CD4-positive, alpha-beta T cell treated with Interleukin-17A for 4 hours (primary cell): ENCODE measurements around the gene ACADSB.

Experiments used
- DNase-seq: peaks from one replicate; pipeline ENCODE4 v3.0.0-alpha.2; 2020; ENCODE audit warnings: mixed read lengths

The ACADSB gene

DNA sequence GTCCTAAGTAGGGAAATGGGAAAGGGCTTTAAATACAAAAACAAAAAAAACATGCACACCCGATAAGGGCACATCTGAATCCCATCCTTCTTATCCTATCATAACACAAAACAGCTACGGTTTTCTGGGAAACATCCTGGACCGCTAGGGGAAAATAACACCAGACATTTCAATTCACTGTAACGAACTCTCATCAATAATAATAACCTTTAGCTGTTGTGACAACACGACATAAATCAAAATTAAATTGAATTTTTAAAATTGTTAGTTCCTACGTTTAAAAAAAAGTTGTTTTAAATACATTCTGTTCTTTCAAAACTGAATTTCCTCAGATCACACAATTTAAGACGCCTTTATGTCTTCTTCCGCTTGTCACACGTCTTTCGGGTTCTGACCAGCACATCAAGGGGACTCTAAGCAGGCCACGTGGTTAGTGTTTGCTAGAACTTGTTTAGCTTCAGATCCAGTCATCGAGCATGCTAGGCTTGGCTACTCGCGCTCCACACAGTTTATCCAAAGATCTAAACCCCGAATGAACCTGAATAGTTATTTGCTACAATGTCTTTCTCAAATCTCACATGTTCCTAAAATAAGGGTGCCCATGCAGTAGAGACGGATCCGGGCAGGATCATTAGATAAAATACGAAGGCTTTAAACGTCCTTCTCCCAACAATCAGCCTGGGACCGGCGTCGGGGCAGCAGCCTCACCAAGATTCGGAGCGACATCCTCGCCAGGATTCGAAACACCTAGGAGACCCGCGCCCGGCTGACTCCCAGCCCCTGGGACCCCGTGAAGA is 1.1 kb upstream of the ACADSB start:
- DNase-seq: peak; percentile 57

DNA sequence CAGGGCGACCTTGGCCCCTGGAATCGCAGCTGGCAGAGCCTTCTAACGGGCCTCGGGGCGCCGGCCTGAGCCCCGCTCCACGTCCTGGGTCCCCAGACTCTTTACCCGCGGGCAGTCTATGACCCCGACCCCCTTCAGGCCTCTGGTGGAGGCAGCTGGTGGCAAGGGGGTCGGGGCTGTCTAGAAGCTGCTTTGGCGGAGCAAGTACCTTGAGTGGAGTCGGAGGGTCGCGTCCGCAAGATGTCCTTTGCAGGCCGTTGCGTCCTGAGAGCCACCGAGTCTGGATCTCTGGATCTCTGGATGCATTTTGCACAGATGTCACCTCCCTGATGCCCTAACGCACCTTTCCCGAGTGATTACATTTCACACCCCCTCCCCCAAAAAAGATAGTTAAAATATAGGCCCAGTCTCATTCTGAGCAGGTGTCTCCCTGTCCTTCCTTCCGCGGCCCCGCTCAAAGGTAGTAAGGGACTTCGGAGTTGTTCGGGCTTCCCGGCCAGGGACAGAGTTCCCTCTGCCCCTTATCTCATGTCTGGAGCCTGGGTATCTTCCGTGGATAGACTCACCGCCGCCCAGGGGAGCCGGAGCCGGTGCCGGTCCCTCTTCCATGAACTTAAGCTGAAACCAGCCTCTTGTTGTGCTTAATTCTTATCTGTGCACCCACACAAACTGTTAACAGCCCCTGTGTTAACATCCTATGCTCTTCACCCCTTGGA is 457 bp downstream of the ACADSB start:
- peak; percentile 30 for DNase-seq

DNA sequence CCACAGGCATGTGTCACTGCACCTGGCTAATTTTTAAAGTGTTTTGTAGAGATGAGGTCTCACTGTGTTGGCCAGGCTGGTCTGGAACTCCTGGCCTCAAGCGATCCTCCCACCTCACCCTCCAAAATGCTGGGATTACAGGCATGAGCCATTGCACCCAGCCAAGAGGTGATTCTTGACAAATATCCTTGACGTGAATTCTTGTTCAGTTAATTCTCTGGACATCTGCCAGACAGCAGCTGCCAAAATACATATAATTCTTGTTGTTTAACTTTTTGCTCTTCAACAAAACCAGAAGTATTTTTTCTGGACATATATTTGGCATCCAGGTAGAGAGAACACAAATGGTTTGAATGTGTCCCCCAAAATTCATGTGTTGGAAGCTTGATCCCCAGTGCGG is 3.2 kb downstream of the ACADSB start:
- no peak for DNase-seq

DNA sequence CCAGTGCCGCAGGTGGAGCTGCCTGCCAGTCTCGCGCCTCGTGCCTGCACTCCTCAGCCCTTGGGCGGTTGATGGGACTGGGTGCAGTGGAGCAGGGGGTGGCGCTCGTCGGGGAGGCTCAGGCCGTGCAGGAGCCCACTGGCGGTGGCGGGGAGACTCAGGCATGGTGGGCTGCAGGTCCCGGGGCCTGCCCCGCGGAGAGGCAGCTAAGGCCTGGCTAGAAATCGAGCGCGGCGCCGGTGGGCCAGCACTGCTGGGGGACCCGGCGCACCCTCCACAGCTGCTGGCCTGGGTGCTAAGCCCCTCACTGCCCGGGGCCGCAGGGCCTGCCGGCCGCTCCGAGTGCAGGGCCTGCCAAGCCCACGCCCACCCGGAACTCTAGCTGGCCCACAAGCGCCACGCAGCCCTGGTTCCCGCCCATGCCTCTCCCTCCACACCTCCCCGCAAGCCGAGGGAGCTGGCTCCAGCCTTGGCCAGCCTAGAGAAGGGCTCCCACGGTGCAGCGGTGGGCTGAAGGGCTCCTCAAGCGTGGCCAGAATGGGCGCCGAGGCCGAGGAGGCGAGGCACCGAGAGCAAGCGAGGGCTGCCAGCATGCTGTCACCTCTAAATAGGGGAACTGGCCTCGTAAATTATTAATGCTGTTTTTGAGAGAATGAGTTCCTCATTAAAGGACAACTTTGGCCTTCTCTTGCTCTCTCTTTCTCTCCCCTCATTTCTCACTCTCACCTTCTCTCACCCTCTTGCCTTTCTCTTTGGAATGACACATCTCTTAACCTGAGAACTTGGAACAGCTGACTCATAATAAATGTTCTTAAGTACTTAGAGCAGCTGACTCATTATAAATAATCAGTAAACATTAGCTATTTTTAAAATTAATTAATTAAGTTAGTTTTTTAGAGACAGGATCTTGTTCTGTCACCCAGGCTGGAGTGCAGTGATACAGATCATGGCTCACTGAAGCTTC is 4.9 kb downstream of the ACADSB start:
- no peak for DNase-seq

DNA sequence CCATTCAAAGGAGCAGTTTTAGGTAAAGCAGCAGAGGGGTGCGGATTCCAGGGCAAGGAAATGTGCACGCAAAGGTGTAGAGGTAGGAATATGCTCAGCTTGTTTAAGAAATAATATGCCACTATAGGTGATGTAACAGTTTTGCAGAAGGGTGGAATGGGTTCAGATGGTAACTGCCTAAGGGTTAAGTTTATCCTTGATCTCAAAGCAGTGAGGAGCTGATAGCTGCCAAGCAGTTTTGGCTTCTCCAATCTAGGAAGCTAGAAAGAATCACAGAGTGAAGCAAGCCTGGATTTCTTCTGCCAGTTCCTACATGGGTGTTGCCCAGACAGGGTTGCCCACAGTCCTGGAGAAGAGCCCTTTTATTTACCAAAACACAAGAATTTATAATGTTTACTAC is 6.0 kb downstream of the ACADSB start:
- no peak for DNase-seq

DNA sequence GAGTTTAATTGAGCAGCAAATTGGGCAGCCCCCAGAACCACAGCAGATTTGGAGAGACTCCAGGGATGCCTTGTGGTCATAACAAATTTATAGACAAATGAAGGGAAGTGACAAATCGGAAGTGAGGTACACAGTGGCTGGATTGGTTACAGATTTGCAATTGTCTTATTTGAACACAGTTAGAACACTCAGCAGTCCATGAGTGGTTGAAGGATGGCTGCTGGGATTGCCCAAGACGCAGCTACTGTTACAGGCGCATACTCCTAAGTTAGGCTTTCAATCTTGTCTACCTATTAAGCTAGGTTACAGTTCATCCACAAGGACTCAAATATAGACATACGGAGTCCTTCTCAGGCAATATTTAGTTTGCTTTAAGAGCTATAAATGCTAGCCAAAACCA is 7.4 kb downstream of the ACADSB start:
- no peak for DNase-seq

DNA sequence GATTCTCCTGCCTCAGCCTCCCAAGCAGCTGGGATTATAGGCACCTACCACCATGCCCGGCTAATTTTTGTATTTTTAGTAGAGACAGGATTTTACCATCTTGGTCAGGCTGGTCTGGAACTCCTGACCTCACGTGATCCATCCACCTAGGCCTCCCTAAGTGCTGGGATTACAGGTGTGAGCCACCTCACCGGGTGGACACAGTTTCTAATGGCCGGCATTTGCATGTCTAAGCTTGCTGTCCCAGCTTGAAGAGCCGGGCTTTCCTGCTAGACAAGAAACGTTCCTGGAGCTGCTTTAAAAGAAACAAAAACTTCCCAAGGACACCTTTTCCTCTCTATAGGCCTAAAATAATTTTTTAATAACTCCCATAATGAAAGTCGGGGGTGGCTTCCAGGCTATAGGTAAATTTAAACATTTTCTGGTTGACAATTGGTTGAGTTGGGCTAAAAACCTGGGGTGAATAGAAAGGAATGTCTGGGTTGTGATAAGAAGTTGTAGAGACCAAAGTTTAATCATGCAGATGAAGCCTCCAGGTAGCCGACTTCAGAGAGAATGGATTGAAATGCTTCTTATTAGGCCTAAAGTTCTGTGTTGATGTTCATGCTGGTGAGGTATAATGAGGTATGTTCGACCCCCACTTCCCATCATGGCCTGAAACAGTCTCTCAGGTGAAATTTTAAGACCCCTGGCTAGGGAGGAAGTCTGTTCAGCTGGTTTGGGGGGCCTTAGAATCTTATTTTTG is 8.8 kb downstream of the ACADSB start:
- no peak for DNase-seq

DNA sequence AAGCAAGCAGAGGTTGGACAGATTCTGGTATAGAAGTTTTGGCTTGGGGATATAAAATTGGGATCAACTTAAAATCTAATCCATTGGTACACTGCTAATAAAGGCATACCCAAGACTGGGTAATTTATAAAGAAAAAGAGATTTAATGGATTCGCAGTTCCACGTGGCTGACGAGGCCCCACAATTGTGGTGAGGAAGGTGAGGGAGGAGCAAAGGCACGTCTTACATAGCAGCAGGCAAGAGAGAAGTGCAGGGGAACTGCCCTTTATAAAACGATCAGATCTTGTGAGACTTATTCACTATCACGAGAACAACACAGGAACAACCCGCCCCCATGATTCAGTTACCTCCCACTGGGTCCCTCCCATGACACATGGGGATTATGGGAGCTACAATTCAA is 9.7 kb downstream of the ACADSB start:
- no peak for DNase-seq

DNA sequence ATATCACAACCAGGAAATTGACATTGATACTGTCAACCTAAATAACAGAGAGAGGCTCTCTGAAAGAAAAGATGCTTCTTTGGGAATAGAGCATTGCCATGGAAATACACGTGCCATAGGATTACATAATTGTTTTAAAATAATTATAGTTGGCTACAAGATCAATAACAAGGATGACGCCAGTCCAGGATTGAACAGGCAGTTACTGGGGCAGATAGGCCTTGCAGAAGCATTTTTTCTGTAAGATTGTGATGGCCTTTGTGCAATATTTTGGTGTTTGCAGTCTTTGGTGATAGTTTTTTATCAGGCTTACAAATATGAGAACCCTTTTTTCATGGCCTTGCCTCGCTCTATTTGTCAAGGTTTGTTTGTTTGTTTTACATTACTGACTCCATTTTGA is 10.5 kb downstream of the ACADSB start:
- DNase-seq: no peak

DNA sequence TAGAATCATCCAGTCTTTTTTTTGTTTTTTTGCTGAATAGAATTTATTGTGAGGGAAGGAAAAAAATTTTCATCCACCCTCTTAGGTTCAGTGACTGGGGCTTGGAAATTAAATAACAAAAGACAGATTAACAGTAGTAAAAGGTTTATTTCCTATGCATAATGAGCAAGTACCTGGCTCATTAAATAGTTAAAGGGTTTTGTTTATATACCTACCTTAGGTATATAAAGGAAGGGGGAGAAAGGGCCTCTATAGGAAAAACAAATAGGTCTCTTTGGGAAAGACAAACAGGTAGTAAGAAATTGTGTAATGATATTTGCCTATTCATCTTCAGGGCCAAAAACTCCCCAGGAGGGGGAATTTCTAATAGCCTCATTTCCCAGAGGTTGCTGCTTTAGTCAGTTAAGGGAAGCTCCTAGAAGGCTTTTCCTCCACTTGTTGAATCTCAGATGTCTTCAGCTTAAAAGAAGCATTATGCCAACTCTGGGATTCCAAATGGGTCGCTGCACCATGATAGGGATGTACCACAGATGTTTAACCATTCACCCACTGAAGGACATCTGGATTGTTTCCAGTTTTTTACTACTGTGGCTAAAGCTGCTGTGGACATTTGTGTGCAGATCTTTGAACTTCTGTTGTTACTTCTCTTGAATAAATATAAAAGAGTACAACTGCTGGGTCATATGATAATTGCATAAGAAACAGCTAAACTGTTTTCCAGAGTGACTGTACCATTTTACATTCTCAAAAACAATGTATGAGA is 11.3 kb downstream of the ACADSB start:
- no peak for DNase-seq

DNA sequence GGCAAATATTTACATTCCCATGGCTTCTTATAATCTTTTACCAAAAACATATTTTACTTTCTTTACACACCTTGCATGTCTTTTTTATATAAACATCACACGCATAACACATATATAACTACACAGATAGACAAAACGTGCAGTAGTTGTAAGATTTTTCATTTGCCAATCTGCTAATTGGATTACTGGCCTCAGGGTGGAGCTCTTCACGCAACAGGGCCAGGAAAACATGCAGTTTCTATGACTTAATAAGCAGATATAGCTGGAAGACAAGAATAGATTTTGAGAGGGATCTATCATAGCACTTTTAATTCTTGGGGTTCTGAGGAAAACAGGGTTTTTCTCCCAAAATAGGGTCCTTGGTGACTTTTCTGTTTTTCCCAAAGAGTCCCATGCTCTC is 12.7 kb downstream of the ACADSB start:
- DNase-seq: no peak

DNA sequence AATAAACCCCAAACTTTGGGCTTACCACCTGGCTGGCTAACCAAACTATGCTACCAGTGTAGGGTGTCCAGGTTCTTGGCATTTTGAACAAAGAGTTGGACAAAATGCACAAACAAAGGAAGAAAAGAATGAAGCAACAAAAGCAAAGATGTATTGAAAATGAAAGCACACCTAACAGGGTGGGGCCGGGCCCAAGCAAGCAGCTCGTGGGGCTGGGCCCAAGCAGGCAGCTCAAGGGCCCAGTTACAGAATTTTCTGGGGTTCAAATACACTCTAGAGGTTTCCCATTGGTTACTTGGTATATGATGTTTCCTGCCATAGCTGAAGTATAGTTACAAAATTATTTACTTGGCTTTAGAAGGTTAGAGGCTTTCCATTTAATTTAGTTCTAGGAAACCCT is 15.7 kb downstream of the ACADSB start:
- DNase-seq: no peak

DNA sequence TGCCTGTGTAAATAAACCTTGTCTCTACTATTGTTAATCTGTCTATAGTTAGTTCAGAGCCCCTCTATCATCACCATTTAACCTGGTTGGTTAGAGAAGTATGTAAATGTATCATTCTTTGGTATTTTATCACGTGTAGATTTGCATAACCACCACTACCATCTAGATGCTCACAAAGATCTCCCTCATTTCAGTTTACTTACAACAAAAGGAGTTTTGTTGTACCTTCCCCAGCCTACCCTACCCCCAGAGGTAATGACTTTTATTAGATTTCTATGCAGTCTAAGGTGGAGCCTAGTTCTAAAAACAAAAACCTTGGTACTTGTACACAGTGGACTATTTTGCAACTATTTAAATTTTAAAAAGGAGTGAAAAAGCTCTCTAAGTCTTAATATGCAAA is 17.5 kb downstream of the ACADSB start:
- no peak for DNase-seq

DNA sequence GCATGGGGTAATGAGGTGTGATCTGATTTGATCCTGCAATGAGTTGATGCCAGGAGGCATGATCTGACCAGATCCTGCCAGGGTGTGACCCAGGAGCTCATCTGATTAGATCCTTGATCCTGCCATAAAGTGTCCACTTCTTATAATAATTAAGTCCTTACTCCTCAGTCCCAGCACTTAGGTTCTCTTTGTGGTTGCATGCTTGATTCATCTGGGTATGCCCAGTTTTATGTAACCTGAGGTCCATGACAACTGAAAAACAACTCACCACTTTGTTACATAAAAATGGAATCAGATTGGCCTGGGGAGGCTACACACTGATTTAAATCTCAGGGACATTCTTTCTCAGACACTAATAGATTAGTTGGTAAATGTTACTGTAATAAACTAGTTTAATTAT is 19.1 kb downstream of the ACADSB start:
- DNase-seq: no peak

DNA sequence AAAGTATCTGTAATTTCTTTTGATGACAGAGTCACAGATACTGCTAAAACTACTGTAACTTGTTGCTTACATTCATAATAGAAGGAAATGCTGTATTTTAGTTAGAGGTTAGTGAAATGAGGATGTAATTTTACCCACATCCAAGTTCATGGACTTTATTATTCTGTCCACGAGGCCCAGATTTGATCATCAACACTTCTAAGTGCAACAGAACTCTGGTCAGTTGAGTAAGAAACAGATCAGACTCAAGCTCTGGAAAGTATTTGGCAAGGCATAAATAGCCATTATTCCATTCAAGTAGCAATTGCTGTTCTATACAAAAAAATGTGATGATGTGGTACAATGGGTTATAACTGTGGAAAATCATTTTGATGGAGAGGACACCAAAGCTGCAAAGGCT is 22.3 kb downstream of the ACADSB start:
- no peak for DNase-seq

DNA sequence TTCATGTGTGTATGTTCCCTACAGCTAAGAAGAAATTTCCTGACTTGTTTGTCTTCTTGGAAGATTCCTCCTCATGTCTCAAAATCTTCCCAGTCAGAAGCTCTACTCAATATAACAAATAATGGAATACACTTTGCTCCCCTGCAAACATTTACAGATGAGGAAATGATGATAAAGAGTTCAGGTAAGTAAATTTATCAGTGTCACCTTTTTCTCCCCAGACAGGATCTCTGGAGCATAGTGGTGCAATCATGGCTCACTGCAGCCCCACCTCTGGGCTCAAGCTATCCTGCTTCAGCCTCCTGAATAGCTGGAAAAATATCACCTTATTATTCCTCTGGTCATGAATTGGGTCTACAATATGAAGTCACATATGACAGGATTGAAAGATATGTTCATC is 25.5 kb downstream of the ACADSB start:
- DNase-seq: no peak

DNA sequence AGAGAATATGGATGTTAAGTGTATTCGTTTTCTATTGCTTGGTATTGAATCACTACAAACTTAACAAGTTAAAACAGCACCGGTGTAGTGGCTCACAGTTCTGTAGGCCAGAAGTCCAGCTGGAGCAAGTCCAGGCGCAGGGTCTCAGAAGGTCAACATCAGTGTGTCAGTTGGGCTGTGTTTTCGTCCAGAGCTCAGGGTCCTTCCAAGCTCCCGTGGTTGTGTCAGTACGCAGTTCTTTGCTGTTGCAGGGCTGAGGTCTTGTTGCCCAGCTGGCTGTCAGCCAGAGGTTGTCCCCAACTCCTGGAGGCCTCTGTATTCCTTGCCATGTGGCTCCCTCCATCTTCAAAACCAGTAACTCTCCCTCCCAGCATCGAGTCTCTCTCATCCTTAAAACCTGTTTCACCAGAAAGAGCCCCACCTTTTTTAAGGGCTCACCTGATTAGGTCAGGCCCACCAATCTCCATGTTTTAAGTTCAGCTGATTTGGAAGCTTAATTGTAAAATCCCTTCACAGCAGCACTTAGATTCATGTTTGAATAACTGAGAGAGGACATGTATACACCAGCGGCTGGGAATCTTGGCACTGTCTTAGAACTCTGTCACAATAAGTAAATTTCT is 26.8 kb downstream of the ACADSB start:
- no peak for DNase-seq

DNA sequence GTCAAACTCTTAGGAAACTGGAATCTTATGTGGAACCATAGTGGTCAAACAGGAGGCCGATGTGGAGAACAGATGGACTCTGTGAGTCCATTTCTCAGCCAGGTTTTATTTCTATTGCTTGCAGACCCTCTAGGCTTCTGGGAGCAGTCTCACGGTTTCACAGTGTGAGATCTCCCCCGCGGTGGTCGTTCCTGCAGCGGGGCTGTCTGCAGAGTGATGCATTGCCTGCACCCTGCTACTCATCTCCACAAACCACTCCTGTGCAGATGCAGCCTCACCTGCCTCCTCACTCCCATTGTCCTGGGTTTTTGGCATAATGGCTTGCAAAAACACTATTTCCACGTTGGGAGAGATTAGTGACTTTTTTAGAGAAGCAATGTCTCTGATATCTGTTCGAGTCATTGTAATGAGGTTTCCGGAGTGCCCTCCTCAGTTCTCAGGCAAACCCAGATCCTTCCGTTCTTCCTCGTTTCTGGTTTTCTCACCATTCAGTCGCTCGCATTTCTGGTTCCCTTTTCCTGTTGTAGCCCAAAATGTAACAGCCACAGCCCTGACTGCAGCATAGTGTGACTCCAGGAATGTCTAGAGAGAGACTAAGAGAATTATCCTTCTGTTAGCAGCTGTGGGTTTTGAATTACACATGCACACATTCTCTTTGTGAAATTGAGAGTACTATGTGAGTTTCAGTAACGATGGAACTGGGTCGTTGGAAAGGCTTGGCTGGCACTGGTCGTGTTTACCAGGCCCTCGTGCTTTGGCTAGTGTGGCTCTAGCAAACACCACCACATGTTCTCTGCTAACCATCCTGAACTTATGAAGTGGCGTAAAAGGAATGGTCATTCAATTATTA is 30.2 kb downstream of the ACADSB start:
- no peak for DNase-seq

DNA sequence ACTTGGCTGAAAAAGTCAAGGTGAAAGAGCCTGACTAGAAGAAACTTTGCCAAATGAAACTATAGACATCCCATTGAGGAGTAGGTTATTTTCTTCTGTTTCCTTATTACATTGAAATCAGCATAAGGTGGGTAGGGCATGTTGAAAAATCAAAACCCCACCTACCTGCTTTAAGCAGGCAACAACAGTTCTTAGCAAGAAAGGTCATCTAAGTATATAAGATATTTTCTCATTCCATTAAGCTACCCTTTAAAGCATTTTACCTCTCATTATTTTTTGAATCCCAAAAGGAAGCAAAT is 30.8 kb downstream of the ACADSB start:
- no peak for DNase-seq

DNA sequence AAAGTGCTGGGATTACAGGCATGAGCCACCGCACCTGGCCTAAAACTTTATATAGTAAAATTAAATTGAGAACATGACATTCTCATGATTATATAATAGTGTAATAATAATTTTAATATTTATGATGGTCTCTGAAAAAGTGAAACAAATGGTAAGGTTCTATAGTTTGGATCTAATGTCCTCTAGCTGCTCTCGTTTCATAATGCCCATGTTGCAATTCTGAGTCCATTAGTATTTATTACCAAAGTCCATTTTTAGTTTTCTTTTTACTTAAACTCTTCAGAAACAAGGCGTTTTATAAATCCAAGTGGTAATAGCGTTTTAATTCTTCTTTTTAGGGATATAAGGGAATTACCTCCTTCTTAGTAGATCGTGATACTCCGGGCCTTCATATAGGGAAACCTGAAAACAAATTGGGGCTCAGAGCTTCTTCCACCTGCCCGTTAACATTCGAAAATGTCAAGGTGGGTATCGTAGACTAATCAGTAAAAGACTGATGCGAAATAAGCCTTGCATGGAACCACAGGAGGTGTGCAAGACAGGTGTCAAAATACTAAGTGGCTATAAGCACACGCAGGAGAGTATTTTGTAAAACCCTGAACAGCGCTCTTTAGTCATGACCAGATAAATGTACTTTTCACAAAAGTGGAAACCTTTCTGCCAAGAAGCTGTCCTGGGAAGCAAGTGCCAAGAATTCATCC is 34.1 kb downstream of the ACADSB start:
- DNase-seq: no peak
